Neural progenitor cell (in vitro differentiated cells): Measurements from ENCODE around the gene SND1. TPM values are rescaled to one million over a fixed set of nuclear protein-coding genes. Genes with fewer than 3 reads are reported as not detected.

Experiments used
- DNase-seq: peaks from one replicate; pipeline ENCODE4 v3.0.0-alpha.2; 2016; ENCODE audit warnings: low spot score
- H2AFZ ChIP-seq: fragments of 200-600 bp; sonication (generic); replicated peaks from 2 replicates; pipeline ENCODE4 v1.6.1; 2016; ENCODE audit warnings: antibody characterized with exemption
- H3F3A ChIP-seq: fragments of 200-600 bp; sonication (generic); 2 replicates; pipeline ENCODE4 v1.6.1; 2016; ENCODE audit warnings: antibody characterized with exemption, low read depth
- H3K27ac ChIP-seq: fragments of 200-600 bp; sonication (generic); 2 replicates; pipeline ENCODE4 v1.5.1; 2016; ENCODE audit warnings: mild to moderate bottlenecking
- H3K27me3 ChIP-seq: fragments of 200-600 bp; sonication (generic); 2 replicates; pipeline ENCODE4 v1.6.1; 2016; ENCODE audit warnings: mild to moderate bottlenecking, moderate library complexity
- H3K36me3 ChIP-seq: fragments of 200-600 bp; sonication (generic); 2 replicates; pipeline ENCODE4 v1.5.1; 2016
- H3K4me1 ChIP-seq: fragments of 200-600 bp; sonication (generic); 2 replicates; pipeline ENCODE4 v1.6.1; 2016; ENCODE audit warnings: mixed run types
- H3K4me2 ChIP-seq: fragments of 200-600 bp; sonication (generic); 2 replicates; pipeline ENCODE4 v1.6.1; 2016
- H3K4me3 ChIP-seq: fragments of 200-600 bp; sonication (generic); 2 replicates; pipeline ENCODE4 v1.5.1; 2016
- H3K79me2 ChIP-seq: fragments of 200-600 bp; sonication (generic); 2 replicates; pipeline ENCODE4 v1.6.1; 2016; ENCODE audit warnings: low read depth
- H3K9ac ChIP-seq: fragments of 200-600 bp; sonication (generic); 2 replicates; pipeline ENCODE4 v1.6.1; 2016
- H3K9me3 ChIP-seq: fragments of 200-600 bp; sonication (generic); 2 replicates; pipeline ENCODE4 v1.5.1; 2016; ENCODE audit warnings: low read depth
- H4K20me1 ChIP-seq: fragments of 200-600 bp; sonication (generic); 2 replicates; pipeline ENCODE4 v1.6.1; 2016; ENCODE audit warnings: low read depth
- H3K27ac Mint-ChIP-seq: 3 replicates; pipeline ENCODE4 v1.8.0; 2021; ENCODE audit warnings: mixed read lengths
- H3K27me3 Mint-ChIP-seq: 2 replicates; pipeline ENCODE4 v1.8.0; 2022; ENCODE audit warnings: low read depth, mild to moderate bottlenecking, inconsistent platforms, moderate library complexity, mixed read lengths; ENCODE audit not compliant: insufficient read depth
- H3K36me3 Mint-ChIP-seq: 3 replicates; pipeline ENCODE4 v1.8.0; 2021; ENCODE audit warnings: mixed read lengths
- H3K4me1 Mint-ChIP-seq: 3 replicates; pipeline ENCODE4 v1.8.0; 2021; ENCODE audit warnings: mixed read lengths
- H3K4me3 Mint-ChIP-seq: 3 replicates; pipeline ENCODE4 v1.8.0; 2021; ENCODE audit warnings: mild to moderate bottlenecking, moderate library complexity, mixed read lengths
- H3K9me3 Mint-ChIP-seq: 3 replicates; pipeline ENCODE4 v1.8.0; 2020; ENCODE audit warnings: mixed read lengths
- CTCF ChIP-seq: fragments of 200-600 bp; sonication (generic); IDR thresholded peaks from 2 replicates; pipeline ENCODE4 v1.5.1; 2017; ENCODE audit warnings: antibody characterized with exemption, mild to moderate bottlenecking
- EZH2 ChIP-seq: fragments of 200-600 bp; sonication (generic); IDR thresholded peaks from 2 replicates; pipeline ENCODE4 v1.6.1; 2017; ENCODE audit warnings: antibody characterized with exemption, mild to moderate bottlenecking, moderate library complexity
- EZH2phosphoT487 ChIP-seq: fragments of 200-600 bp; sonication (generic); IDR thresholded peaks from 2 replicates; pipeline ENCODE4 v1.6.1; 2017; ENCODE audit warnings: antibody characterized with exemption
- total RNA-seq: library from RNA; depleted of rRNA; stranded (reverse); fragments of >200 nt; gene quantifications from 2 replicates; pipeline ENCODE4 v1.2.3, GENCODE V29; 2015; ENCODE audit warnings: low replicate concordance

SND1 gene
- total RNA-seq, 1 donor from 2014 or later, result 154 TPM

DNA sequence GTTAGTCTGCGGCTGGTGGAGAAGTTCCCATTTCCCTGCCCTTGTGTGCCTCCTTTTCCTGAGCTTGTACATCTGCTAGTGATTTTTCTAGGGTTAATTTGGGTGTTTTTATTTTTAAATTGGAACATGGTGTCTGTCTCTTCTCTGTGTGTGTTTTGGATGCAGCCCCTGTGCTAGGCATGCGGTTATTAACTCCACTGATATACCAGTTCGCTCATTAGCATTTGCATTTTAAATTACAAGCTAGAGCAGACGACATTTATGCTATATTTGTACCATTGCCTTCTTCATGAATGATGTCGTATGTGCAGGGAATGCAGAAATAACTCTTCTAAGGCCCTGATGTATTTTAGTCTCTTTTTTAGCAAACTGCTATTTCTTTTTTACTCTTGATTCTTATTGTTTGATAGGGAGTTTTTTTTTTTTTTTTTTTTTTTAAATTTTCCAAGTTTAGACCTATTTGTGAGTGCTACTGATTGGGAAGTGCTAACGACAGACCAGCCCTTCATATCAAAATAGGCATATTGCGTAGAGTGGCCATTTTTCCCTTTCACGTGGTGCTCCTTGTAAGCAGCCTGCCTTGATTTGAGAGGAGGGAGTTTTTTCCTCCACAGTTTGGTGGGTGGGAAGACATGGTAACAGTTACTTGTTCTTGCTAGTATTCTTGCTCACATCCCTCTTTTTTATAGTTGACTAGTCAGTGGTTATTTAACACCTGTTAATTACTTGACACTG, 289.6 kb downstream of the SND1 start:
- peak overlapping the region; percentile 65 for H3K4me2 ChIP-seq
- Mint-ChIP-seq H3K4me3 (no peak overlapping the region), H3K4me1 (peaks cover 57% of the 10 kb centered on the region), H3K27me3 (no peaks in the 10 kb centered on the region), H3K9me3 (no peaks in the 10 kb centered on the region), H3K36me3 (peaks cover 1% of the 10 kb centered on the region), H3K27ac (peak overlapping the region; percentile 3)
- H3K4me1 ChIP-seq, result peaks cover 42% of the 10 kb centered on the region
- no peak overlapping the region for H3K9ac ChIP-seq
- H3K79me2 ChIP-seq, result no peaks in the 10 kb centered on the region
- no peaks in the 10 kb centered on the region for H3K27me3 ChIP-seq
- H3K36me3 ChIP-seq, result no peaks in the 10 kb centered on the region
- peak overlapping the region; percentile 79 for H3K27ac ChIP-seq
- H3K4me3 ChIP-seq, result no peak overlapping the region
- H4K20me1 ChIP-seq, result peaks cover 9% of the 10 kb centered on the region
- no peak overlapping the region for H2AFZ ChIP-seq
- no peak for TF ChIP-seq CTCF
- H3K9me3 ChIP-seq, result no peaks in the 10 kb centered on the region
- peaks cover 18% of the 10 kb centered on the region for H3F3A ChIP-seq
- DNase-seq, result no peak

DNA sequence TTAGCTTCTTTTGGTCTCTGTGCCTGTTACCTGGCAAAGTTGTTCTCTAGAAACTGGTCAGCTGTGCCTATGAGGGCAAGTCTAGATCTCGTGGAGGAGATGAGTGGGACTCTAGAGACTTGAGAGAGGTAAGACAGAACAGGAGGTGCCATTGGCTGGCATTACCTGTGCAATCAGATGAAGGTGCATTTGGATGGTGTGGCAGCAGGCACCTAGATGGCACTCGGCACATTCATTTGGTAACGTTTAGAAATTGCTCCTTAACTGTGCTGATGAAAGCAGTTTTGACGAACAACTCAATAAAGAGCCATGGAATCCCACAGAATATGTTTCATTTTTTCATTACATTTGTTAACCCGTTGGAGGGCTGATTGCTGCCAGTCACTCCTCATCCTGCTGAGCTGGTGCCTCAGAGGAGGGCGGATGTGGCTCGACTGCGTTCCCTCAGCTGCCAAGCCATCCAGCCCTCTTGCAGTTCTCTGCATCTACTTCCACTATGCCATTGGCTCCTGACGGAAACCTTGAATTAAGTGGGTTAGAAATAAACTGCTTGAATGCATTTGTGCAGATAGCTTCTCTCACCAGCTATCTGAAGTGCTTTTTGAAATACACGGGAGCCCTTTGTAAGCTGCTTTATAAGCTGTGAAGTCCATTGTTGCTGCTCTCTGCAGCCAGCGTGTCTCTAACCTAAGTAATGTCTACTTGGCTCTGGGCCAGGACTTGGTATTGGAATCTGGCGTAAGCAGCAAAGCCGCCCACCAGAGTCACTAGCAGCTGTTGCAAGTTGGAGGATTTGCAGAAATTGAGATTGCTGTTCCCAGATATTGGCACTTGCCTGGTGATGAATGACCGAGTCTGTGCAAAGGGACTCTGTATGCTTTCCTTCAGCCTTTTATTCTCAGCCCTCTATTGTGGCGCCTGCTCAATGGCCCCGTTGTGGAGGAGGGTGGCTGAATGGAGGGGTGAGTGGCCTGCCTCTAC, 291.8 kb downstream of the SND1 start:
- peaks cover 19% of the 10 kb centered on the region for H3F3A ChIP-seq
- no peak overlapping the region for H2AFZ ChIP-seq
- H3K4me1 ChIP-seq, result peaks cover 32% of the 10 kb centered on the region
- no peaks in the 10 kb centered on the region for H3K36me3 ChIP-seq
- no peak overlapping the region for H3K4me2 ChIP-seq
- H3K27me3 Mint-ChIP-seq, result no peaks in the 10 kb centered on the region
- no peaks in the 10 kb centered on the region for H3K79me2 ChIP-seq
- no peaks in the 10 kb centered on the region for H3K9me3 Mint-ChIP-seq
- TF ChIP-seq EZH2phosphoT487 (no peak), CTCF (no peak), EZH2 (no peak)
- peak overlapping the region; percentile 50 for H3K27ac Mint-ChIP-seq
- peaks cover 1% of the 10 kb centered on the region for H3K36me3 Mint-ChIP-seq
- H3K9me3 ChIP-seq, result no peaks in the 10 kb centered on the region
- no peak overlapping the region for H3K4me3 Mint-ChIP-seq
- no peak overlapping the region for H3K27ac ChIP-seq
- H4K20me1 ChIP-seq, result peaks cover 9% of the 10 kb centered on the region
- H3K9ac ChIP-seq, result no peak overlapping the region
- H3K4me1 Mint-ChIP-seq, result peaks cover 54% of the 10 kb centered on the region
- no peaks in the 10 kb centered on the region for H3K27me3 ChIP-seq
- no peak overlapping the region for H3K4me3 ChIP-seq
- peak; percentile 32 for DNase-seq

DNA sequence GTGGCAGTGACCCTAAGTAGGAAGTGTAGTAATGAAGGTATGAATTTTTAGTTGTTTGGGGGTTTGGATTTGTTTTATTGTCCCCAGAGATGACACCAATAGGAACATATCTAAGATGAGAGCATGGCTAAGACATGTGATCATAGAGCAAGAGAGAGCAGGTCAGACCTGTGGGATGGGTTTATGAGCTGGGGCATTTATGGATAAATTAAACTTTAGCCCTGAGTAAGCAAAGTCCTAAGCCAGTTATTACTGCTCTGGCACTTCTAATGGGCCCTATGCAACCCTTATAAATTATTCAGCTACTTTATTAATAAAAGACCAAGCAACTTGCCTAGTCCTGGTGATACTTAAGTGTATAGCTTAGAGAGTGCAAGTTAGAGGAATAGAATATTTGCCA, 294.1 kb downstream of the SND1 start:
- no peaks in the 10 kb centered on the region for H3K79me2 ChIP-seq
- H3K9me3 Mint-ChIP-seq, result no peaks in the 10 kb centered on the region
- H3K27ac ChIP-seq, result no peak overlapping the region
- H3K9me3 ChIP-seq, result no peaks in the 10 kb centered on the region
- peaks cover 1% of the 10 kb centered on the region for H3K36me3 Mint-ChIP-seq
- peaks cover 20% of the 10 kb centered on the region for H3F3A ChIP-seq
- no peak overlapping the region for H3K27ac Mint-ChIP-seq
- TF ChIP-seq EZH2 (no peak), EZH2phosphoT487 (no peak), CTCF (no peak)
- no peak for DNase-seq
- no peak overlapping the region for H3K4me2 ChIP-seq
- no peaks in the 10 kb centered on the region for H3K27me3 Mint-ChIP-seq
- no peak overlapping the region for H3K9ac ChIP-seq
- H3K4me3 ChIP-seq, result no peak overlapping the region
- H3K4me3 Mint-ChIP-seq, result no peak overlapping the region
- no peaks in the 10 kb centered on the region for H3K27me3 ChIP-seq
- peaks cover 38% of the 10 kb centered on the region for H3K4me1 ChIP-seq
- no peak overlapping the region for H2AFZ ChIP-seq
- peaks cover 45% of the 10 kb centered on the region for H3K4me1 Mint-ChIP-seq
- H4K20me1 ChIP-seq, result peaks cover 14% of the 10 kb centered on the region
- no peaks in the 10 kb centered on the region for H3K36me3 ChIP-seq
